Muscle layer of colon (tissue), 2 donors: ENCODE measurements around the gene MAP2K2.
A peak's percentile ranks its signal among the peaks of the same experiment; 100 is the strongest.
"Not testable (repeated sequence)": the region's sequence is repeated elsewhere in the genome, so short reads cannot be mapped to it uniquely, and the experiment has no call there.

Experiments used
- H3K27ac ChIP-seq: one replicate; pipeline ENCODE4 v1.7.0; 2013; ENCODE audit warnings: low read depth, mild to moderate bottlenecking, low read length, moderate library complexity
- H3K27me3 ChIP-seq, 2 donors: one replicate each; pipeline ENCODE4 v1.7.0; 2013; ENCODE audit warnings: low read length in 2 of 2, mild to moderate bottlenecking in 2 of 2; ENCODE audit not compliant: insufficient read depth in 2 of 2, control insufficient read depth in 1 of 2
- H3K36me3 ChIP-seq: one replicate; pipeline ENCODE4 v1.7.0; 2013; ENCODE audit warnings: mild to moderate bottlenecking, low read length; ENCODE audit not compliant: insufficient read depth
- H3K4me1 ChIP-seq: one replicate; pipeline ENCODE4 v1.7.0; 2013; ENCODE audit warnings: mild to moderate bottlenecking, low read length; ENCODE audit not compliant: insufficient read depth
- H3K4me3 ChIP-seq, 2 donors: one replicate each; pipeline ENCODE4 v1.7.0; 2013; ENCODE audit warnings: low read length in 2 of 2, low read depth in 1 of 2, mild to moderate bottlenecking in 1 of 2, moderate library complexity in 1 of 2
- H3K9ac ChIP-seq: one replicate; pipeline ENCODE4 v1.7.0; 2013; ENCODE audit warnings: low read length
- H3K9me3 ChIP-seq: one replicate; pipeline ENCODE4 v1.7.0; 2013; ENCODE audit warnings: mild to moderate bottlenecking, low read length
- donor health status: abdominal sarcoma.
- donor health status: Adenocarcinoma of cecum.

Gene MAP2K2

DNA sequence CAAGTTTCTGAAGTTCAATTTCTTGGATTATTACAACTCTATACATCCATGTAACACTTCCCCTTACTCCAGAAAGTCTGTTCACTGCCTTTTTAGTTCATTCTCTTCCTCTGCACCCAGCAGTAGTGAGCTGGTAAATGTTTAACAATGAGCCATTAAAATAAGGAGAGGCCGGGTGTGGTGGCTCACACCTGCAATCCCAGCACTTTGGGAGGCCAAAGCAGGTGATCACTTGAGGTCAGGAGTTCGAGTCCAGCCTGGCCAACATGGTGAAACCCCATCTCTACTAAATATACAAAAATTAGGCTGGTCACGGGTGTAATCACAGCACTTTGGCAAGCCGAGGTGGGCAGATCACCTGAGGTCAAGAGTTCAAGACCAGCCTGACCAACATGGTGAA is 3.4 kb upstream of the MAP2K2 start:
- not testable (repeated sequence) for H3K4me3 ChIP-seq, H3K9ac ChIP-seq, H3K9me3 ChIP-seq, H3K27me3 ChIP-seq, H3K36me3 ChIP-seq, H3K27ac ChIP-seq
- H3K4me1 ChIP-seq, result peaks cover 17% of the 10 kb centered on the region

DNA sequence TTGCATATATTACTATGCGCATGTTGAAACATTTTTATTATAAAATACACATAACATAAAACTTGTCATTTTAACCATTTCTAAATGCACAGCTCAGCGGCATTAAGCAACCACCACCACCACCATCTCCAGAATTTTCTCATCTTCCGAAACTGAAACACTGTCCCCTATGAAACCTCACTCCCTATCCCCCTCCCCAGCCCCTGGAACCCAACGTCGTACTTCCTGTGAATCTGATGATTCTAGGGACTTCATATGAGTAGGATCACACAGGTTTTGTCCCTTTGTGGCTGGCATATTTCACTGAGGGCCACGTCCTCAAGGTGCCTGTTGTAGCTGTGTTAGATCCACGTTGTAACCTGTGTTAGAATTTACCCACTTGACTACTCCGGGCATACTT is 716 bp upstream of the MAP2K2 start:
- H3K9me3 ChIP-seq, result no peaks in the 10 kb centered on the region
- H3K36me3 ChIP-seq, result no peaks in the 10 kb centered on the region
- peak overlapping the region; percentile 49 for H3K9ac ChIP-seq
- H3K4me3 ChIP-seq, result peak overlapping the region; percentile 49 to 60
- H3K4me1 ChIP-seq, result peaks cover 25% of the 10 kb centered on the region
- H3K27ac ChIP-seq, result no peak overlapping the region
- no peaks in the 10 kb centered on the region for H3K27me3 ChIP-seq

DNA sequence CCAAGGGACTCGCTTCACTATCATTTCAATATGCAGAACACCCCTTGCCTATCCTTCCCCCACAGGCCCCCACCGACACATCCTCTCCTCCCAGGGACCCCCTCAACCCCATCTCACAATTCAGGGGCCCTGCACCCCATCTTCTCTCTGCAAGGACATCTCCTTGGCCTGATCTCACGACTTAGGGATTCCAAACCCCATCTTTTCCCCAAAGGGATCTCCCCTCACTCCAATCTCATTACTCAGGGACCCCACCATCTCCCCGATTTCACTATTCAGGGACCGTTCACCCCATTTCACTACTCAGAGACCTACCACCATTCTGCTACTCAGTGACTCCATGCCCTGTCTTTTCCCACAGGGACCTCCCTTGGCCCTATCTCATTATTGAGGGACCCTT is 1.4 kb downstream of the MAP2K2 start:
- no peaks in the 10 kb centered on the region for H3K9me3 ChIP-seq
- peaks cover 5% of the 10 kb centered on the region for H3K36me3 ChIP-seq
- peak overlapping the region; percentile 92 for H3K9ac ChIP-seq
- peaks cover 25% of the 10 kb centered on the region for H3K4me1 ChIP-seq
- no peaks in the 10 kb centered on the region for H3K27me3 ChIP-seq
- peak overlapping the region; percentile 61 for H3K27ac ChIP-seq
- H3K4me3 ChIP-seq, result peak overlapping the region; percentile 49 to 62

DNA sequence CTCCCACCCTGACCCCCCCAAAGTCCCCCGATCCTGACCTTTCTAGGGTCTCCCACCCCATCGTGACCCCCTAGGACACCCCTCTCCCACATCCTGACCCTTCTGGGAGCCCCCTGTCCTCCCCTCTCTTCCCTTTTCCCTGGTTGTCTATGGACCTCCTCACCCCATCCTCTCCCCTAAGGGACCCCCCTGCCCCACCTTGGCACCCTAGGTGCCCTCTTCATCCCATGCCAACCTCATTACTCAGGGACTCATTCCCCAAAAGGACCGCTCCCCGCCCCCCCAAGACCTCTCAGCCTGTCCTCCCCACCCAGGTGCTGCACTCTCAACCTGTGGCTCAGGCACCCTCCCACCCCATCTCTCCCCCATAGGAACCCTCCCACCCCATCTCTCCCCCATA is 2.1 kb downstream of the MAP2K2 start:
- Histone ChIP-seq H3K27me3 (no peaks in the 10 kb centered on the region), H3K4me1 (peaks cover 25% of the 10 kb centered on the region), H3K36me3 (peaks cover 11% of the 10 kb centered on the region), H3K9ac (no peak overlapping the region), H3K9me3 (no peaks in the 10 kb centered on the region), H3K27ac (no peak overlapping the region), H3K4me3 (no peak overlapping the region)

DNA sequence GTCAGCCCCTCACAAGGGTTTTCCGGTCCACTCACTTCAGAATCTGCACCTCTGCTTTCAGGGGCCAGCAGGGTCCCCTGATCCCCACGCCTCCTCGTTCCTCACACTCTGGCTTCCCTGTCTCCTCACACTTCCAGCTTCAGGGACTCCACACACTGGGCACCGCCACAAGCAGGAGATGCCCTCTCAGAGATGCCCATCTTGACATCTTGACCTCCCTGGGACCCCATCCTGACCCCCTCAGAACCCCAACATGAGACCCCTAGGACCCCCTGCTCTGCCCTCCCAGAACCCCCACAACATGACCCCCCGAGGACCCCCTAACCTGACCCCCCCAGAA is 2.7 kb downstream of the MAP2K2 start:
- H3K36me3 ChIP-seq, result peaks cover 14% of the 10 kb centered on the region
- no peaks in the 10 kb centered on the region for H3K9me3 ChIP-seq
- H3K9ac ChIP-seq, result no peak overlapping the region
- no peak overlapping the region for H3K27ac ChIP-seq
- H3K4me3 ChIP-seq, result no peak overlapping the region
- no peaks in the 10 kb centered on the region for H3K27me3 ChIP-seq
- peaks cover 25% of the 10 kb centered on the region for H3K4me1 ChIP-seq

DNA sequence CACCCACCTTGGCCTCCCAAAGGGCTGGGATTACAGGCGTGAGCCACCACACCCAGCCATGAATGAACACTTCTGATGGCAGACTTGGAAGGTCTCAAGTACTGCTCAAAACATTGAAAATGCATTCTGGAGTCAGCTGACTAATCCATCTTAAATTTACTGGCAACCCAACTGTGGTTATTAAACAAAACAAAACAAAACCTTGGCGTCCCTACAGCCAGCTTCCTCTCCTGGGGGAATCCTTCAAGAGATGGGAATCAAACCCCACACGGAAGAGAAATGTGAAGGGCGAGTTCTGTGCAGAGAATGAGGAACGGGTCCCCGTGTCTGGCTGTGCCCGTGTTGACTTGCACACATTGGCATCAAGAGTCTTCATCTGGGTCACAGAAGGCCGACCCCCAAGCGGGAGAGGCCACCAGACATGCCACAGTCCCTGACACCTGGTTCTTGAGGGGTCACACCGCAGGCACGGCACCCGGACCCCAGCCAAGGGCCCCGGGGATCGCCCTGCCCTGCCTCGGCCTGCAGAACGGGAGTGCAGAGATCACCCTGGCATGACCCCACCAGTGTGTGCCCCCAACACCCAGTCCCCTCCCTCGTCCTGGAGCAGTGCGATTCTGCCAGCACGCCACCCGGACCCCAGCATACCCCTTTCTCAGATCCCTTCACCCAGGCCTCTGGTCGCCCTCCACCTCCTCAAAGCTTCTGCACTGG is 3.2 kb downstream of the MAP2K2 start:
- peaks cover 25% of the 10 kb centered on the region for H3K4me1 ChIP-seq
- no peak overlapping the region for H3K9ac ChIP-seq
- no peak overlapping the region for H3K27ac ChIP-seq
- H3K27me3 ChIP-seq, result no peaks in the 10 kb centered on the region
- H3K4me3 ChIP-seq, result no peak overlapping the region
- H3K36me3 ChIP-seq, result peaks cover 20% of the 10 kb centered on the region
- no peaks in the 10 kb centered on the region for H3K9me3 ChIP-seq

DNA sequence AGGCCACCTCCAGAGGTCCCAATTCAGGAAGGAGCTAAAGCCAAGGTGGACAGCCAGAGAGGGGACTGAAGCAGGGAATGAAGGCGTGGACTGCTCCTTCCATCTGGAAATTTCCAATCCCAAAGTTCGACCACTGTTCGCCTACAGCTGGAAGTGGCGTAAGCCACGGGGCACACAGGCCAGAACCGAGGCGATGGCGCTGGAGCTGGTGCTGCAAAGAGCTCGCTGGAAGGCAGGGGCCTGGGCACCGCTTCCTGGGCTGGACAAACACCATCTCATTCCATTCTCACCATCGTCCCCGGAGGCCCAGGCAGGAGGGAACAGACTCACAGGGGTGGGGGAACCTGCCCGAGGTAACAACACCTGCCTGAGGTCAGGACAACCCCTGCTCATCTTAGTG is 4.2 kb downstream of the MAP2K2 start:
- Histone ChIP-seq H3K9ac (no peak overlapping the region), H3K4me3 (no peak overlapping the region), H3K4me1 (peaks cover 24% of the 10 kb centered on the region), H3K27ac (no peak overlapping the region), H3K9me3 (no peaks in the 10 kb centered on the region), H3K36me3 (peaks cover 27% of the 10 kb centered on the region), H3K27me3 (no peaks in the 10 kb centered on the region)

DNA sequence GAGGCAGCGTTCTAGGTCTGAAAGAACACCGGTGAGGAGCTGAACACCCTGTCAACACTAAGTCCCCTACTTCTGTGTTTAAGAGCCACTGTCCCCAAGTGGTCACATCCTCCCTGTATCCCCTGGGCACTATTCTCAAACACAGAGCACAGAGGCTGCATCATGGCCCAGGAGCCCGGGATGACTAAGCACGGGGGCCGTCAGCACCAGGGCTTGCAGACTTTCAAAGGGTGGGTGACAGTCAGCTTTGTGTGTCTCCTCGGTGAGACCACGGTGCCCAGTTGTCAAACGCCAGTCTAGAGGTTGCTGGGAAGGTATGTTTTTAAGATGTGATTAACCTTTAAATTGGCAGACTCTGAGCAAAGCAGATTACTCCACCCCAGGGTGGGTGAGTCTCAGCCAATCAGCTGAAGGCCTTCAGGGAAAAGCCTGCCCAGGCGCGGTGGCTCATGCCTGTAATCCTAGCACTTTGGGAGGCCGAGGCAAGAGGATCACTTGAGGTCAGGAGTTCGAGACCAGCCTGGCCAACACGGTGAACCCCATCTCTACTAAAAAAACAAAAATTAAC is 8.0 kb downstream of the MAP2K2 start:
- Histone ChIP-seq H3K9ac (no peak overlapping the region), H3K27ac (no peak overlapping the region)

DNA sequence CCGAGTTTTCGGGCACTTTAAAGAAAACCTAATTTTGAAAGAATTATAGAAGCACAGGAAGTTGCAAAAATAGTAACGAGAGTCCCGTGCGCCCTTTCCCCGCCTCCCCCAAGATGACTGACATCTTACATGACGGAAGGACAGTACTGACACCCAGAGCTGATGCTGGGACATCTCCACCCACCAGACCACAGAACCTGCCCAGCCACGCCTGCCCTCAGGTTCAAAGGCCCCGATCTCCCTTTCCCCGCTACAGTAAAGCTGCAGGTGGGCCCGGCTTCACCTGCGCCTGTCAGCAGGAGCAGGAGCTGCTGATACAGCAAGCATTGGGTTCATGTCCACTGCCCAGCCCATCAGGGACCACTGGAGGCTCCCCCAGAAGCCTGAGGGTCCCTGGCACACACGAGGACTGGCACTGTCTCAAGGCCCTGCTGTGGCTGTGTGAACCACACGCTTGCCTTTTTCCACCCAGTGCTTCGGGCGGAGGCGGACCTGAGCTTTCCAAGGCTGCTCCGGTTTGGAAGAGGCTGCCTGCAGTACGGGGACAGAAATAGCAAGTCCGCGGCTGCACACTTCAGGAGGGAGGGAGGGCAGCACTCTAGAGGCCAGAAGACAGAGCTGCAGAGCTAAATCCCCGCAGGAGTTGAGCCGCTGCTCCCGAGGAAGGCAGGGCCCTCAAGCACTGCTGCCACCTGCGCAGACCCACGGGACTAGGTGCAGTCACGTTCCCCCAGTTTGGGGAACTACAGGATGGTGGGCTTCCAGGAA is 8.7 kb downstream of the MAP2K2 start:
- Histone ChIP-seq H3K9me3 (no peaks in the 10 kb centered on the region), H3K27ac (no peak overlapping the region), H3K4me3 (no peak overlapping the region), H3K9ac (no peak overlapping the region), H3K4me1 (no peaks in the 10 kb centered on the region), H3K36me3 (peaks cover 49% of the 10 kb centered on the region), H3K27me3 (no peaks in the 10 kb centered on the region)

More for the DNA sequence above, 8.0 kb downstream of the MAP2K2 start:
- peaks cover 42% of the 10 kb centered on the region for H3K36me3 ChIP-seq
- peaks cover 4% of the 10 kb centered on the region for H3K4me1 ChIP-seq
- H3K4me3 ChIP-seq, result no peak overlapping the region
- H3K27me3 ChIP-seq, result no peaks in the 10 kb centered on the region
- H3K9me3 ChIP-seq, result no peaks in the 10 kb centered on the region

DNA sequence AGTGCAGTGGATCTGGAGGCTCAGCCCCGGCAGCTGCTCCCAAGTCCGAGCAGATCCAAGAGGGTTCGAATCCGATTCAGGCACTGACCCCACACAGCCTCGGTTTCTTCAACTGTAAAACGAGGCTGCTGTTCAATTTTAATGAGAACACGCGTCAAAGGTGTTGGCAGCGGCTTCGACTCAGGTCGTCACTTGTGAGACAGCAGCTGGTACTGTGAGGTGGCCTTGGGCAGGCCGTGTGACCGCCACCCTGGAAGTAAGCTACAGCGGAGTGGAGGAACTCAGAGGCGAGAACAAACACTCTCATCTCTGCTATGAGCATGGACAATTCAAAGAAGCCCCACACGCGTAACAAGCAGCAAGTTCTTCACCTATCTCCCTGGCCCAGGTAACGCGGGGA is 9.7 kb downstream of the MAP2K2 start:
- Histone ChIP-seq H3K4me3 (no peak overlapping the region), H3K36me3 (peaks cover 59% of the 10 kb centered on the region), H3K4me1 (no peaks in the 10 kb centered on the region), H3K27me3 (no peaks in the 10 kb centered on the region), H3K9me3 (no peaks in the 10 kb centered on the region), H3K9ac (no peak overlapping the region), H3K27ac (no peak overlapping the region)

DNA sequence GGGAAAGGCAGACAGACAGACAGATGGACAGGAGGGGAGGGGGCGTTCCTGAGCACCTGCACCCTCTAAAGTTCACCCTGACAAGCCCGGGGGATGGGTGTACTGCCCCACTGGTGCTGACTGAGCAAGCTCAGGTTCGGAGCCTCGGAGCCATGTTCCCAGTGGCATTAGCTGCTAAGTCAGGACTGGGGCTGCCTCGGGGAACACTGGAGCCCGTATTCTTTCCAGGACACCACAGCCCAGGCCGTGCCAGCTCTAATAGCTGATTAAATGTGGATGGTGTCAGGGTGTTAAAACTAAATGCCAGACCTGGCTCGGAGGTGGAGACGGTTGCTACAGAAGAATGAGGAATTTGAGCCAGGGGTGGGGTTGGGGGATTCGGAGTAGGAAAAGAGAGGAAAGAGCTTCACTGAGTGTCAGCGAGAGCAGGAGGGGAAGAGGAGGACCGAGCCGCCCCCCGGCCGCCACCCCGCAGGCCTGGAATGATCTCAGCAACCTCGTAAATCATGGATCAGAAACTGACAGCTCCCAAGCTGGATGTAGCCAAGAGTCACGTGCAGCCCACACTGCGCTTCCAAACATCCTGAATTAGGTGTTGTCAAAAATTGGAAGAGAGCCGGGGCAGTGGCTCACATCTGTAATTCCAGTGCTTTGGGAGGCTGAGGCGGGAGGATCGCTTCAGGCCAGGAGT is 10.4 kb downstream of the MAP2K2 start:
- Histone ChIP-seq H3K27me3 (no peaks in the 10 kb centered on the region), H3K27ac (no peak overlapping the region), H3K4me3 (no peak overlapping the region), H3K4me1 (no peaks in the 10 kb centered on the region), H3K9me3 (no peaks in the 10 kb centered on the region), H3K9ac (no peak overlapping the region), H3K36me3 (peaks cover 65% of the 10 kb centered on the region)
